HepG2 (cell line): ENCODE measurements around the gene PHYHIPL. TPM values are rescaled to one million over a fixed set of nuclear protein-coding genes. Genes with fewer than 3 reads are reported as not detected.

Source experiments
- ATAC-seq: fragments of 200-7000 bp; cut with Tn5 transposase; 3 replicates; pipeline ENCODE4 v1.9.1; 2020; ENCODE audit warnings: mild to moderate bottlenecking, moderate library complexity
- BruUV-seq: library from RNA; stranded (reverse); fragments of 400-500 nt; replicated peaks from 2 replicates; lab custom pipeline; 2021; lab: Mats Ljungman, UMichigan
- CTCF ChIA-PET: fragments of 300-600 bp; formaldehyde crosslinking; extraction: SDS; loops from one replicate; lab custom pipeline; 2021; ENCODE audit warnings: low total read pairs, inconsistent platforms, low intra/inter-chr PET ratio; lab: Yijun Ruan, JAX
- POLR2A ChIA-PET: fragments of 350-600 bp; sonication (Branson Sonifier 250); formaldehyde crosslinking; loops from one replicate; lab custom pipeline; 2020; ENCODE audit warnings: antibody characterized with exemption, inconsistent platforms; lab: Yijun Ruan, JAX
- DNase-seq: peaks from one replicate; pipeline ENCODE4 v3.0.0-alpha.2; 2015; ENCODE audit warnings: low spot score
- FAIRE-seq: peaks from 3 replicates; lab custom pipeline; 2011; peaks lifted over from hg19 to GRCh38; lab: Jason Lieb, UNC
- H2AFZ ChIP-seq: one replicate; pipeline ENCODE4 v1.6.1; 2011; ENCODE audit warnings: low read length, inconsistent platforms
- H3K27ac ChIP-seq: fragments of 300-600 bp; 3 replicates; pipeline ENCODE4 v1.8.0; 2011; ENCODE audit warnings: mixed run types, mild to moderate bottlenecking, mixed read lengths, low read length, inconsistent platforms; ENCODE audit not compliant: insufficient read depth; ENCODE audit errors: extremely low read length
- H3K27me3 ChIP-seq, 2 experiments: fragments of 200-600 bp in 1 of 2; 2 replicates in 1 of 2; 3 replicates in 1 of 2; pipeline versions ENCODE4 v1.6.0 to v1.8.0; 2011; ENCODE audit warnings: low read length in 2 of 2, mild to moderate bottlenecking in 2 of 2, moderate library complexity in 2 of 2, inconsistent platforms in 1 of 2; ENCODE audit not compliant: insufficient read depth in 2 of 2, control insufficient read depth in 1 of 2
- H3K36me3 ChIP-seq, 2 experiments: fragments of 200-600 bp in 1 of 2; replicated peaks in 1 of 2; 2 replicates in 1 of 2; 3 replicates in 1 of 2; pipeline versions ENCODE4 v1.5.1 to v1.8.0; 2011; ENCODE audit warnings: low read length in 2 of 2, inconsistent platforms in 1 of 2; ENCODE audit not compliant: insufficient read depth in 2 of 2, control insufficient read depth in 1 of 2
- H3K4me1 ChIP-seq: 2 replicates; pipeline ENCODE4 v1.5.1; 2012; ENCODE audit warnings: low read length, inconsistent platforms; ENCODE audit not compliant: insufficient read depth
- H3K4me2 ChIP-seq: 2 replicates; pipeline ENCODE4 v1.6.0; 2011; ENCODE audit warnings: low read depth, low read length, inconsistent platforms
- H3K4me3 ChIP-seq, 3 experiments: fragments of 200-600 bp in 1 of 3; sonication (generic), shearing (Covaris generic) in 1 of 3; replicated peaks in 1 of 3; 2 replicates each; pipeline ENCODE4 v1.5.1; 2011 to 2016; ENCODE audit warnings: low read length in 3 of 3, inconsistent platforms in 2 of 3, low read depth in 2 of 3, mild to moderate bottlenecking in 2 of 3, control low read depth in 1 of 3, mixed read lengths in 1 of 3; ENCODE audit not compliant: insufficient read depth in 1 of 3
- H3K79me2 ChIP-seq: one replicate; pipeline ENCODE4 v1.6.1; 2011; ENCODE audit warnings: low read length, inconsistent platforms; ENCODE audit not compliant: insufficient read depth
- H3K9ac ChIP-seq: 2 replicates; pipeline ENCODE4 v1.6.0; 2011; ENCODE audit warnings: mild to moderate bottlenecking, low read depth, low read length, inconsistent platforms; ENCODE audit not compliant: insufficient read depth
- H3K9me3 ChIP-seq: 2 replicates; pipeline ENCODE4 v1.5.1; 2012; ENCODE audit warnings: mild to moderate bottlenecking, low read length
- H4K20me1 ChIP-seq: 2 replicates; pipeline ENCODE4 v1.6.0; 2011; ENCODE audit warnings: inconsistent platforms, mild to moderate bottlenecking, low read length, moderate library complexity; ENCODE audit not compliant: insufficient read depth
- HDAC1 ChIP-seq: sonication (generic); formaldehyde crosslinking; IDR thresholded peaks from 2 replicates; pipeline ENCODE4 v1.5.1; 2020; ENCODE audit warnings: mild to moderate bottlenecking, missing genetic modification reagents
- KLF6 ChIP-seq: IDR thresholded peaks from 2 replicates; pipeline ENCODE4 v1.8.0; 2016; ENCODE audit warnings: missing biosample characterization, missing genetic modification reagents
- SMC3 ChIP-seq: IDR thresholded peaks from 2 replicates; pipeline ENCODE4 v1.6.1; 2011; ENCODE audit warnings: low read length, improper control_type of control experiment
- SOX5 ChIP-seq: IDR thresholded peaks from 2 replicates; pipeline ENCODE4 v1.6.1; 2016; ENCODE audit warnings: borderline replicate concordance
- THAP11 ChIP-seq: IDR thresholded peaks from 2 replicates; pipeline ENCODE4 v1.6.1; 2016; ENCODE audit warnings: missing biosample characterization, missing genetic modification reagents
- UBTF ChIP-seq: sonication (generic); formaldehyde crosslinking; IDR thresholded peaks from 2 replicates; pipeline ENCODE4 v1.4.0; 2020; ENCODE audit warnings: mild to moderate bottlenecking, missing genetic modification reagents
- ZBTB2 ChIP-seq: sonication (generic); formaldehyde crosslinking; IDR thresholded peaks from 2 replicates; pipeline ENCODE4 v1.8.0; 2022; ENCODE audit warnings: low read depth, missing genetic modification reagents
- ZNF235 ChIP-seq: sonication (generic); formaldehyde crosslinking; IDR thresholded peaks from 2 replicates; pipeline ENCODE4 v1.8.1; 2023; ENCODE audit warnings: mild to moderate bottlenecking, missing genetic modification reagents, borderline replicate concordance
- ZNF513 ChIP-seq: sonication (generic); formaldehyde crosslinking; conservative IDR thresholded peaks from 2 replicates; pipeline ENCODE4 v1.5.0; 2020; ENCODE audit warnings: missing genetic modification reagents
- ZNF749 ChIP-seq: sonication (generic); formaldehyde crosslinking; IDR thresholded peaks from 2 replicates; pipeline ENCODE4 v1.8.0; 2022; ENCODE audit warnings: mild to moderate bottlenecking, missing genetic modification reagents, moderate library complexity, borderline replicate concordance
- ZNF777 ChIP-seq: sonication (generic); formaldehyde crosslinking; IDR thresholded peaks from 2 replicates; pipeline ENCODE4 v1.4.0; 2020; ENCODE audit warnings: missing genetic modification reagents
- WGBS: methylation state at CpG from one replicate; pipeline ENCODE4 v1.1.6; 2017; ENCODE audit warnings: low lambda C conversion rate; 5-methylcytosine and 5-hydroxymethylcytosine counted together
- in situ Hi-C: cut with HindIII; loops from 2 replicates; pipeline ENCODE4 v1.10.0; 2017; ENCODE audit warnings: low pct_unique_long_range_greater_than_20kb; ENCODE audit not compliant: extremely low pct_ligation_motif_present
- intact Hi-C: fragments of 100-400 bp; cut with micrococcal nuclease; formaldehyde crosslinking; loops from one replicate; pipeline ENCODE4 v1.10.0; 2022; ENCODE audit not compliant: unreplicated experiment
- polyA plus RNA-seq, 8 experiments: library from polyadenylated mRNA; depleted of rRNA in 3 of 8; stranded (reverse) in 7 of 8; unstranded in 1 of 8; fragments of >200 nt; fragmentation: Illumina TruSeq in 4 of 8; extraction: Trizol in 4 of 8; gene quantifications; 2 replicates each; pipeline versions ENCODE4 v1.2.1 to v1.2.3, GENCODE V29; 2011 to 2016; ENCODE audit warnings: low read depth in 4 of 8, missing spikeins in 1 of 8, mixed read lengths in 1 of 8; ENCODE audit not compliant: insufficient read depth in 1 of 8
- total RNA-seq, 5 experiments: library from RNA; depleted of rRNA; stranded (reverse); fragments of >200 nt; fragmentation: Illumina TruSeq; extraction: Trizol; gene quantifications; 2 replicates each; pipeline ENCODE4 v1.2.3, GENCODE V29; 2016; ENCODE audit warnings: low read depth in 1 of 5

The PHYHIPL gene
- total and polyA plus RNA-seq, 2 of the 13 experiments (the other 11 are each of a cell fraction or from before 2014, with no cell fraction given), result 40.6 to 78.5 TPM

GRCh38 chr10:59133841-59134593 lies 42.4 kb upstream of the PHYHIPL start:
- Histone ChIP-seq H3K4me1 (peaks cover 18% of the 10 kb centered on the region), H3K27me3 (no peaks in the 10 kb centered on the region), H3K4me2 (no peak overlapping the region), H3K9me3 (no peaks in the 10 kb centered on the region), H3K4me3 (no peak overlapping the region), H3K79me2 (no peaks in the 10 kb centered on the region), H3K9ac (no peak overlapping the region), H3K27ac (no peak overlapping the region), H3K36me3 (no peaks in the 10 kb centered on the region), H4K20me1 (no peaks in the 10 kb centered on the region), H2AFZ (no peak overlapping the region)
- WGBS, result 91% methylated on average over 1 of the region's 1 CpG
- DNase-seq (no peak), FAIRE-seq (no peak), ATAC-seq (no peak)
- no TSS peak for BruUV-seq
- no peak for TF ChIP-seq SOX5 (CRISPR knock-in tag)
- no peak for TF ChIP-seq ZNF749
- no peak for TF ChIP-seq HDAC1 (CRISPR knock-in tag)
- no peak for TF ChIP-seq KLF6 (CRISPR knock-in tag)
- TF ChIP-seq ZNF513 (CRISPR knock-in tag), result no peak
- no peak for TF ChIP-seq ZNF777 (CRISPR knock-in tag)
- in situ Hi-C loops (no loop called here), intact Hi-C loops (no loop called here)
- CTCF ChIA-PET, result no interaction called here
- POLR2A ChIA-PET, result no interaction called here

- no peak for DNase-seq
- intact Hi-C loops (no loop called here), in situ Hi-C loops (no loop called here)
- Histone ChIP-seq H3K27ac (peak overlapping the region; percentile 49), H2AFZ (no peak overlapping the region), H3K4me2 (no peak overlapping the region), H3K79me2 (no peaks in the 10 kb centered on the region), H3K4me3 (no peak overlapping the region), H3K9ac (peak overlapping the region; percentile 14; the same call in 1 of the 2 replicates), H4K20me1 (no peaks in the 10 kb centered on the region), H3K36me3 (no peaks in the 10 kb centered on the region), H3K4me1 (peaks cover 18% of the 10 kb centered on the region), H3K9me3 (no peaks in the 10 kb centered on the region), H3K27me3 (no peaks in the 10 kb centered on the region)
- FAIRE-seq, result no peak
- ChIA-PET CTCF (no interaction called here), POLR2A (no interaction called here)
- WGBS, result 95% methylated on average over 3 of the region's 3 CpGs
- ATAC-seq, result no peak
- BruUV-seq, result no TSS peak
- TF ChIP-seq SMC3 (no peak), ZBTB2 (CRISPR knock-in tag) (no peak), UBTF (CRISPR knock-in tag) (no peak), THAP11 (no peak), ZNF235 (CRISPR knock-in tag) (no peak)
These were observed 41.7 kb upstream of the PHYHIPL start for GRCh38 chr10:59134785-59135184.
